ENCODE data around the gene MCTP1.

The MCTP1 gene

DNA sequence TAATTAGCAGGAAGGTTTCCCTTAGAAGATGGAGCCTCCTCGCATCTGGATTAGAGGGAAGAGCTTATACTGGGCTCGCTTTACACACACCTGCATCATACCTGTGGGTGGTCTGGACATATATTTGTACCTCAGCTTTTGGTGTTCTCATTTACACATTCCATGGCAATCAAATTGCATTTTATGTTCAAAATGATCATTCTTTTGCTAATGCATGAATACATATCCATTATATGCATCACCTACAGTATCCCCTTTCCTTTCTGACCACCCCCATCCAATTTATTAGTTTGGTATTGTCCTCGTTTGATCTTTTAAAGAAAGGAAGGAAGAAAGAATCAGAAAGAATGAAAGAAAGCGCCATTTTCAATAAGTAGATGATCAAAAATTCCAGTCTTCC lies 415.0 kb downstream of the MCTP1 start:
- H3K9me2 ChIP-seq (replicated peaks; ENCODE audit: low read depth, low read length): no peaks in the 10 kb centered on the region
- no peak overlapping the region for H2AFZ ChIP-seq (ENCODE audit: low read length)
- no peaks in the 10 kb centered on the region for H3K4me1 ChIP-seq (ENCODE audit: insufficient read depth, low read length, poor library complexity, severe bottlenecking)
- no peaks in the 10 kb centered on the region for H4K20me1 ChIP-seq (ENCODE audit: insufficient read depth, low read length, poor library complexity, severe bottlenecking)
- no peak overlapping the region for H3K4me2 ChIP-seq (ENCODE audit: low read depth, low read length, poor library complexity, severe bottlenecking)
- no peak overlapping the region for H3K9ac ChIP-seq (ENCODE audit: low read depth, low read length, poor library complexity, severe bottlenecking)
- no peaks in the 10 kb centered on the region for H3F3A ChIP-seq (ENCODE audit: low read depth)
- no peak overlapping the region for H3K4me3 ChIP-seq (ENCODE audit: low read length, poor library complexity, severe bottlenecking)
- TF ChIP-seq CTCF (conservative IDR thresholded peaks at IDR 0.05; ENCODE audit: low read length) (no peak), EZH2phosphoT487 (IDR thresholded peaks at IDR 0.05; ENCODE audit: borderline replicate concordance) (no peak)
- H3K27me3 ChIP-seq (ENCODE audit: insufficient read depth, low read length, poor library complexity, severe bottlenecking): no peaks in the 10 kb centered on the region
- no peaks in the 10 kb centered on the region for H3K36me3 ChIP-seq (ENCODE audit: insufficient read depth, low read length)
- no peaks in the 10 kb centered on the region for H3K9me3 ChIP-seq (ENCODE audit: insufficient read depth, low read depth, low read length)
- H3K79me2 ChIP-seq (ENCODE audit: insufficient read depth, low read length): no peaks in the 10 kb centered on the region

- Histone ChIP-seq H3K4me3 (ENCODE audit: low read length, poor library complexity, severe bottlenecking) (no peak overlapping the region), H3K79me2 (ENCODE audit: insufficient read depth, low read length) (no peaks in the 10 kb centered on the region)
Observed at GRCh38 chr5:94863951-94864350, 420.9 kb downstream of the MCTP1 start.

DNA sequence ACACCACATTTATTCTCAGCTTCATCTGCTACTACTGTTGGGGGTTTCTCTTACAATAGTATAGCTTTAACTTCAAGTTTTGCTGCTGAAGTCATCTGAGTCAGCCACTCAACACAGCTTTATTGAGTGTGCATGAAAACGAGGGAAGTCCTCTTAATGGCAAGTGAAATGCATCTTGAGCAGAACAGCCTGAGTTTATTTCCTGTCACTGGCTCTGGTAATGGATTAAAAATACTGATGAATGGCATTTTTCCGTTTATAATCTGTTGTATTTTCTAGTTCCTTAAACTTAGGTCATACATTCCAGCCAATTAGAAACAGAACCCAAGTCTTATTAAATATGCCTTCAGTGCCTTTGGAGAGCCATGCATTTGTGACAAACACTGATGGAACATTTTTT lies 427.8 kb downstream of the MCTP1 start:
- no peak overlapping the region for H3K4me2 ChIP-seq (ENCODE audit: low read depth, low read length, poor library complexity, severe bottlenecking)
- no peaks in the 10 kb centered on the region for H3K36me3 ChIP-seq (ENCODE audit: insufficient read depth, low read length)
- H3F3A ChIP-seq (ENCODE audit: low read depth): no peaks in the 10 kb centered on the region
- peaks cover 7% of the 10 kb centered on the region for H3K4me1 ChIP-seq (ENCODE audit: insufficient read depth, low read length, poor library complexity, severe bottlenecking)
- H3K27me3 ChIP-seq (ENCODE audit: insufficient read depth, low read length, poor library complexity, severe bottlenecking): no peaks in the 10 kb centered on the region
- H3K4me3 ChIP-seq (ENCODE audit: low read length, poor library complexity, severe bottlenecking): no peak overlapping the region
- H3K9me2 ChIP-seq (replicated peaks; ENCODE audit: low read depth, low read length): no peaks in the 10 kb centered on the region
- H3K79me2 ChIP-seq (ENCODE audit: insufficient read depth, low read length): no peaks in the 10 kb centered on the region
- no peaks in the 10 kb centered on the region for H3K9me3 ChIP-seq (ENCODE audit: insufficient read depth, low read depth, low read length)
- no peak overlapping the region for H3K9ac ChIP-seq (ENCODE audit: low read depth, low read length, poor library complexity, severe bottlenecking)
- H2AFZ ChIP-seq (ENCODE audit: low read length): no peak overlapping the region
- no peaks in the 10 kb centered on the region for H4K20me1 ChIP-seq (ENCODE audit: insufficient read depth, low read length, poor library complexity, severe bottlenecking)
- TF ChIP-seq CTCF (conservative IDR thresholded peaks at IDR 0.05; ENCODE audit: low read length) (no peak), EZH2phosphoT487 (IDR thresholded peaks at IDR 0.05; ENCODE audit: borderline replicate concordance) (no peak)

More at GRCh38 chr5:94863951-94864350, 420.9 kb downstream of the MCTP1 start:
- no peaks in the 10 kb centered on the region for H3K27me3 ChIP-seq (ENCODE audit: insufficient read depth, low read length, poor library complexity, severe bottlenecking)
- no peak for TF ChIP-seq EZH2phosphoT487 (IDR thresholded peaks at IDR 0.05; ENCODE audit: borderline replicate concordance)
- TF ChIP-seq CTCF (conservative IDR thresholded peaks at IDR 0.05; ENCODE audit: low read length): no peak
- H3K4me2 ChIP-seq (ENCODE audit: low read depth, low read length, poor library complexity, severe bottlenecking): no peak overlapping the region
- H4K20me1 ChIP-seq (ENCODE audit: insufficient read depth, low read length, poor library complexity, severe bottlenecking): no peaks in the 10 kb centered on the region
- H3F3A ChIP-seq (ENCODE audit: low read depth): no peaks in the 10 kb centered on the region
- H3K4me1 ChIP-seq (ENCODE audit: insufficient read depth, low read length, poor library complexity, severe bottlenecking): no peaks in the 10 kb centered on the region
- H3K9me2 ChIP-seq (replicated peaks; ENCODE audit: low read depth, low read length): no peaks in the 10 kb centered on the region
- H3K9ac ChIP-seq (ENCODE audit: low read depth, low read length, poor library complexity, severe bottlenecking): no peak overlapping the region
- H2AFZ ChIP-seq (ENCODE audit: low read length): no peak overlapping the region
- H3K9me3 ChIP-seq (ENCODE audit: insufficient read depth, low read depth, low read length): no peaks in the 10 kb centered on the region
- no peaks in the 10 kb centered on the region for H3K36me3 ChIP-seq (ENCODE audit: insufficient read depth, low read length)
